Smooth muscle cell (in vitro differentiated cells): ENCODE results near the gene SOCS3. TPM values are rescaled to one million over a fixed set of nuclear protein-coding genes. Genes with fewer than 3 reads are reported as not detected.

Experiments used
- DNase-seq: peaks from one replicate; lab custom pipeline; 2025; ENCODE audit not compliant: unreplicated experiment; lab: John Stamatoyannopoulos, UW
- H2AFZ ChIP-seq: fragments of 200-600 bp; sonication (generic); 2 replicates; pipeline ENCODE4 v1.6.0; 2016; ENCODE audit warnings: antibody characterized with exemption, low read depth, mild to moderate bottlenecking
- H3F3A ChIP-seq: fragments of 200-600 bp; sonication (generic); 2 replicates; pipeline ENCODE4 v1.6.0; 2017; ENCODE audit warnings: antibody characterized with exemption, low read depth
- H3K27ac ChIP-seq: fragments of 200-600 bp; sonication (generic); 2 replicates; pipeline ENCODE4 v1.5.1; 2016; ENCODE audit warnings: low read depth, mild to moderate bottlenecking
- H3K27me3 ChIP-seq: fragments of 200-600 bp; sonication (generic); 2 replicates; pipeline ENCODE4 v1.6.1; 2016; ENCODE audit warnings: low read depth, mild to moderate bottlenecking
- H3K36me3 ChIP-seq: fragments of 200-600 bp; sonication (generic); 2 replicates; pipeline ENCODE4 v1.5.1; 2016; ENCODE audit warnings: low read depth
- H3K4me1 ChIP-seq: fragments of 200-600 bp; sonication (generic); 2 replicates; pipeline ENCODE4 v1.5.1; 2016; ENCODE audit warnings: low read depth
- H3K4me2 ChIP-seq: fragments of 200-600 bp; sonication (generic); 2 replicates; pipeline ENCODE4 v1.6.0; 2016; ENCODE audit warnings: mild to moderate bottlenecking
- H3K4me3 ChIP-seq: fragments of 200-600 bp; sonication (generic); 2 replicates; pipeline ENCODE4 v1.5.1; 2016; ENCODE audit warnings: mild to moderate bottlenecking
- H3K79me2 ChIP-seq: fragments of 200-600 bp; sonication (generic); 2 replicates; pipeline ENCODE4 v1.6.0; 2016; ENCODE audit warnings: low read depth, mild to moderate bottlenecking
- H3K9ac ChIP-seq: fragments of 200-600 bp; sonication (generic); 2 replicates; pipeline ENCODE4 v1.6.0; 2016; ENCODE audit warnings: low read depth
- H3K9me3 ChIP-seq: fragments of 200-600 bp; sonication (generic); replicated peaks from 2 replicates; pipeline ENCODE4 v1.5.1; 2016; ENCODE audit warnings: low read depth
- H4K20me1 ChIP-seq: fragments of 200-600 bp; sonication (generic); 2 replicates; pipeline ENCODE4 v1.6.0; 2016; ENCODE audit warnings: low read depth
- CTCF ChIP-seq: fragments of 200-600 bp; sonication (generic); IDR thresholded peaks from 2 replicates; pipeline ENCODE4 v1.5.1; 2017; ENCODE audit warnings: borderline replicate concordance, mild to moderate bottlenecking, antibody characterized with exemption; ENCODE audit not compliant: insufficient read depth, poor library complexity, severe bottlenecking
- whole genome bisulfite sequencing: methylation state at CpG from one replicate; pipeline ENCODE4 v1.1.7; 2016; ENCODE audit warnings: low lambda C conversion rate; 5-methylcytosine and 5-hydroxymethylcytosine counted together
- polyA plus RNA-seq: library from polyadenylated mRNA; unstranded; fragments of >200 nt; fragmentation: Nextera tagmentation; extraction: Ambion mirVana; gene quantifications from 2 replicates; pipeline ENCODE4 v1.2.1, GENCODE V29; 2016
- total RNA-seq: library from RNA; depleted of rRNA; stranded (reverse); fragments of >200 nt; gene quantifications from 2 replicates; pipeline ENCODE4 v1.2.3, GENCODE V29; 2014

The SOCS3 gene
- total and polyA plus RNA-seq, 2 experiments from 2014 or later: 116 to 310 TPM

DNA sequence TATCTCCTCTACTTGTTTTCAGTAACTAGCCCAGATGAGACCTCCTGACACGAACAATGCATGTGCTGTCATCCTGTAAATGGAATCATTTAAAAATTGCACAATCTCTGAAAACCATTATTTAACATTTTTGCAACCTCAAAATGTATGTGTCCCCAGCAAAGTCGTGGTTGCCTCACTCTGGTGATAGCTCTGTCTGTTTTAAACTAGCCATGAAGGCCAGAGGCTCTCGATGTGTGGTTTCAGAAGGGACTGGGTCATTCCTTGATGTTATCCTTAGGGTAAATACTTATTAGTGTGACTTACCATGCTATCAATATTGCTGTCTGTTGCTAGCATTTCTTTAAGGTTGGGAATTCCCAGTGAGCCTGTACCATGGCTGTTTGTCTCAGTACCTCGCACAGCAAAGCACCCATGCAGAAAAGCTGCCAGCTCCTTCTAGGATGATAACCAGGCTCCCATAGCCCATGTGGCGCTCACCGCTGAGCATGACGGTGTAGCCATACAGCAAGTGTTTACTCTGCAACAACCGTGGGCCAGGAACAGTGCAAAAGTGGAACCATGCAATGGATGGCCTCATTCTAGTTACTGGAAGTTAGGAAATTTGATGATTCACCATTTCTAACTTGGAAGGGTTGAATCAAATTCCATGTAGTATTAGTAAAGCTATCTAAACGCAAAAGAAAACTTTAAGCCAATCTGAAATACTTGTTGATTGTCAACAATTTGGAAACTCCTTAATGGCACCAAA lies 15.7 kb upstream of the SOCS3 start:
- DNase-seq: peak; percentile 32
- TF ChIP-seq CTCF: no peak

DNA sequence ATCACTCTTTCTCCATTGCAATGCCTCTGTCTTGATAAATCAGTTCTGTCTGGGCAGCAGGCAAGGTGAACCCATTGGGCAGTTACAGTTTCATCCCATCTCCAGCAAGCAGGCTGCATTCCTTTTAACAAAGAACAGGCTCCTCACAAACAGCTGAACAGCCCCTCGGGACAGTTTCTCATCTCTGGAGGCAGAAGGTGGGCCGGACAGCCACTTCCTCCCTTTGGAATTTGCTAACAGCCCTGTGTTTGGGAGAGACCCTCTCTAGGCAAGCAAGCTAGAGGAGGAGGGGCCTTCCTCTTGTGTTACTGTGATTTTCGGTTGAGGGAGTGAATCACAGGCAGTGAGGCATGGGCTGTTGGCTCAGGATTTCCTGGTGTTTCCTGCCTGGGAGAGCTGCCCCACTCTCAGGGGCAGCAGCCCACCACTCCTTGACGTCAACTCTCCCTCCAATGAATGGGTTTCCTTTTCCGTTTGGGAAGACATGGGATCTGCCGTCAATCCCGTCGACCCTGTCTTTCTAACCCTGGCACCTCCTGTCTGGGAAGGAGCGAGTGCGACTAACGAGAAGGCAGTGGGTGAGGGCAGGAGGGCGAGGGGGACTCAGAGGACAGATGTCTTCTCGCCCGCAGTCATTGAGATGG lies 14.9 kb upstream of the SOCS3 start:
- Histone ChIP-seq H3K79me2 (peaks cover 6% of the 10 kb centered on the region), H3K4me3 (no peak overlapping the region), H3K9me3 (no peaks in the 10 kb centered on the region), H2AFZ (no peak overlapping the region), H3K27me3 (no peaks in the 10 kb centered on the region), H3K36me3 (no peaks in the 10 kb centered on the region), H3K27ac (peak overlapping the region; percentile 100), H4K20me1 (no peaks in the 10 kb centered on the region), H3K4me2 (peak overlapping the region; percentile 77), H3K9ac (peak overlapping the region; percentile 96), H3K4me1 (peaks cover 43% of the 10 kb centered on the region), H3F3A (peaks cover 68% of the 10 kb centered on the region)
- WGBS: 12% methylated on average over 14 of the region's 14 CpGs
- TF ChIP-seq CTCF: no peak
- no peak for DNase-seq

More for the DNA sequence above, 15.7 kb upstream of the SOCS3 start:
- H3F3A ChIP-seq: peaks cover 63% of the 10 kb centered on the region
- H3K4me1 ChIP-seq: peaks cover 42% of the 10 kb centered on the region
- no peak overlapping the region for H3K4me3 ChIP-seq
- H3K9me3 ChIP-seq: no peaks in the 10 kb centered on the region
- no peaks in the 10 kb centered on the region for H3K36me3 ChIP-seq
- no peaks in the 10 kb centered on the region for H3K27me3 ChIP-seq
- H4K20me1 ChIP-seq: peaks cover 7% of the 10 kb centered on the region
- H3K9ac ChIP-seq: peak overlapping the region; percentile 96
- H3K79me2 ChIP-seq: peaks cover 14% of the 10 kb centered on the region
- peak overlapping the region; percentile 77 for H3K4me2 ChIP-seq
- H2AFZ ChIP-seq: no peak overlapping the region
- peak overlapping the region; percentile 100 for H3K27ac ChIP-seq
- WGBS: 2% methylated on average over 9 of the region's 9 CpGs

DNA sequence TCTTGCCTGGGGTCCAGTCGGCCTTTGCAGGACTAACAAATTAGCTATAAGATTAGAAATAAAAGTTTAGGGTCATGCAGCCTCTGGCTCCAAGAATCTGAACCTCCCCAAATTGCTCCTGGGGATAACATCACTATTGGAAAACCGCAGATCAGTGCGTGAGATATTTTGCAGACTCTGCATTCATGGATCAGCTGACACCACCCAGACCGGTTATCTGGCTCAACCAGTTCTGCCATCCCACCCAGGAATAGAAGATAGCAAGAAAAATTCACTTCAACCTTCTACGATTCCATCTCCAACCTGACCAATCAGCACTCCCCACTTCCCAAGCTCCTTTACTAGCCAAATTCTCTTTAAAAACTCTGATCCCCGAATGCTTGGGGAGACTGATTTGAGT lies 14.3 kb upstream of the SOCS3 start:
- Histone ChIP-seq H3K9ac (peak overlapping the region; percentile 96), H3K27me3 (no peaks in the 10 kb centered on the region), H3K4me3 (no peak overlapping the region), H4K20me1 (no peaks in the 10 kb centered on the region), H2AFZ (no peak overlapping the region), H3K79me2 (peaks cover under 1% of the 10 kb centered on the region), H3F3A (peaks cover 73% of the 10 kb centered on the region), H3K4me1 (peaks cover 42% of the 10 kb centered on the region), H3K27ac (peak overlapping the region; percentile 100), H3K4me2 (peak overlapping the region; percentile 77), H3K9me3 (no peaks in the 10 kb centered on the region), H3K36me3 (no peaks in the 10 kb centered on the region)
- DNase-seq: no peak
- WGBS: 30% methylated on average over 6 of the region's 6 CpGs
- no peak for TF ChIP-seq CTCF
